ENCODE results near the gene SMIM23.

Gene SMIM23

GRCh38 chr5:171782332-171782966 lies 3.2 kb upstream of the SMIM23 start:
- Mint-ChIP-seq H3K4me1 (ENCODE audit: low read depth in 2 of 2) (no peaks in the 10 kb centered on the region), H3K36me3 (ENCODE audit: insufficient read depth) (peaks cover 2% of the 10 kb centered on the region), H3K4me3 (no peak overlapping the region), H3K27me3 (peaks cover 59 to 63% of the 10 kb centered on the region in 2 donors), H3K27ac (no peak overlapping the region), H3K9me3 (peaks cover 0 to 3% of the 10 kb centered on the region in 2 donors)
- ATAC-seq (replicated peaks): no peak
- DNase-seq: no peak

GRCh38 chr5:171783051-171783450 lies 2.6 kb upstream of the SMIM23 start:
- peaks cover 0 to 3% of the 10 kb centered on the region in 2 donors for H3K9me3 Mint-ChIP-seq
- H3K4me3 Mint-ChIP-seq: no peak overlapping the region
- H3K36me3 Mint-ChIP-seq (ENCODE audit: insufficient read depth): peaks cover 2% of the 10 kb centered on the region
- ATAC-seq (replicated peaks) (no peak), DNase-seq (no peak)
- H3K4me1 Mint-ChIP-seq (ENCODE audit: low read depth in 2 of 2): no peaks in the 10 kb centered on the region
- peaks cover 59 to 60% of the 10 kb centered on the region in 2 donors for H3K27me3 Mint-ChIP-seq
- no peak overlapping the region for H3K27ac Mint-ChIP-seq

GRCh38 chr5:171789353-171789752 lies 3.7 kb downstream of the SMIM23 start:
- DNase-seq (no peak), ATAC-seq (replicated peaks) (no peak)
- H3K9me3 Mint-ChIP-seq: no peaks in the 10 kb centered on the region
- H3K27me3 Mint-ChIP-seq: peaks cover 44 to 60% of the 10 kb centered on the region in 2 donors
- no peak overlapping the region for H3K27ac Mint-ChIP-seq
- no peak overlapping the region for H3K4me3 Mint-ChIP-seq
- H3K36me3 Mint-ChIP-seq (ENCODE audit: insufficient read depth): peaks cover 4% of the 10 kb centered on the region
- no peaks in the 10 kb centered on the region for H3K4me1 Mint-ChIP-seq (ENCODE audit: low read depth in 2 of 2)

GRCh38 chr5:171790408-171790807 lies 4.8 kb downstream of the SMIM23 start:
- H3K4me1 Mint-ChIP-seq (ENCODE audit: low read depth in 2 of 2): no peaks in the 10 kb centered on the region
- ATAC-seq (replicated peaks): no peak

GRCh38 chr5:171794470-171794960 lies 8.9 kb downstream of the SMIM23 start:
- DNase-seq (no peak), ATAC-seq (replicated peaks) (no peak)
- H3K36me3 Mint-ChIP-seq (ENCODE audit: insufficient read depth): peaks cover 4% of the 10 kb centered on the region
- H3K27ac Mint-ChIP-seq: no peak overlapping the region
- no peaks in the 10 kb centered on the region for H3K4me1 Mint-ChIP-seq (ENCODE audit: low read depth in 2 of 2)
- H3K9me3 Mint-ChIP-seq: no peaks in the 10 kb centered on the region
- H3K4me3 Mint-ChIP-seq: no peak overlapping the region
- peaks cover 44 to 64% of the 10 kb centered on the region in 2 donors for H3K27me3 Mint-ChIP-seq

More at GRCh38 chr5:171790408-171790807, 4.8 kb downstream of the SMIM23 start:
- DNase-seq: no peak
- no peak overlapping the region for H3K27ac Mint-ChIP-seq
- H3K9me3 Mint-ChIP-seq: no peaks in the 10 kb centered on the region
- H3K4me3 Mint-ChIP-seq: no peak overlapping the region
- H3K27me3 Mint-ChIP-seq: peaks cover 45 to 56% of the 10 kb centered on the region in 2 donors
- H3K36me3 Mint-ChIP-seq (ENCODE audit: insufficient read depth): peaks cover 4% of the 10 kb centered on the region

GRCh38 chr5:171795381-171795780 lies 9.8 kb downstream of the SMIM23 start:
- Mint-ChIP-seq H3K4me1 (ENCODE audit: low read depth in 2 of 2) (no peaks in the 10 kb centered on the region), H3K36me3 (ENCODE audit: insufficient read depth) (peaks cover 4% of the 10 kb centered on the region), H3K9me3 (no peaks in the 10 kb centered on the region), H3K27ac (peak overlapping the region in 1 of 2 donors; percentile 26), H3K27me3 (peaks cover 36 to 58% of the 10 kb centered on the region in 2 donors), H3K4me3 (no peak overlapping the region)
- DNase-seq: no peak
- no peak for ATAC-seq (replicated peaks)

- DNase-seq: no peak
- no peak overlapping the region for H3K4me3 Mint-ChIP-seq
- no peaks in the 10 kb centered on the region for H3K9me3 Mint-ChIP-seq
- no peak for ATAC-seq (replicated peaks)
- H3K27me3 Mint-ChIP-seq: peaks cover 25 to 48% of the 10 kb centered on the region in 2 donors
- H3K4me1 Mint-ChIP-seq (ENCODE audit: low read depth in 2 of 2): no peaks in the 10 kb centered on the region
- no peak overlapping the region for H3K27ac Mint-ChIP-seq
- H3K36me3 Mint-ChIP-seq (ENCODE audit: insufficient read depth): peaks cover 4% of the 10 kb centered on the region
These were observed 10.8 kb downstream of the SMIM23 start for GRCh38 chr5:171796436-171796835.

GRCh38 chr5:171797543-171797942 lies 11.9 kb downstream of the SMIM23 start:
- no peak for DNase-seq
- no peaks in the 10 kb centered on the region for H3K36me3 Mint-ChIP-seq (ENCODE audit: insufficient read depth)
- H3K4me3 Mint-ChIP-seq: no peak overlapping the region
- no peak overlapping the region for H3K27ac Mint-ChIP-seq
- no peaks in the 10 kb centered on the region for H3K4me1 Mint-ChIP-seq (ENCODE audit: low read depth in 2 of 2)
- peaks cover 24 to 48% of the 10 kb centered on the region in 2 donors for H3K27me3 Mint-ChIP-seq
- no peaks in the 10 kb centered on the region for H3K9me3 Mint-ChIP-seq
- no peak for ATAC-seq (replicated peaks)

GRCh38 chr5:171798418-171798817 lies 12.8 kb downstream of the SMIM23 start:
- ATAC-seq (replicated peaks) (no peak), DNase-seq (no peak)
- Mint-ChIP-seq H3K36me3 (ENCODE audit: insufficient read depth) (no peaks in the 10 kb centered on the region), H3K27ac (no peak overlapping the region), H3K4me1 (ENCODE audit: low read depth in 2 of 2) (no peaks in the 10 kb centered on the region), H3K27me3 (peaks cover 18 to 47% of the 10 kb centered on the region in 2 donors), H3K9me3 (no peaks in the 10 kb centered on the region), H3K4me3 (no peak overlapping the region)

GRCh38 chr5:171801839-171802238 lies 16.2 kb downstream of the SMIM23 start:
- H3K4me3 Mint-ChIP-seq: no peak overlapping the region
- no peak for ATAC-seq (replicated peaks)
- no peaks in the 10 kb centered on the region for H3K9me3 Mint-ChIP-seq
- H3K27me3 Mint-ChIP-seq: peaks cover 16 to 61% of the 10 kb centered on the region in 2 donors
- no peaks in the 10 kb centered on the region for H3K4me1 Mint-ChIP-seq (ENCODE audit: low read depth in 2 of 2)
- H3K36me3 Mint-ChIP-seq (ENCODE audit: insufficient read depth): no peaks in the 10 kb centered on the region
- DNase-seq: no peak
- no peak overlapping the region for H3K27ac Mint-ChIP-seq

GRCh38 chr5:171805746-171806145 lies 20.1 kb downstream of the SMIM23 start:
- ATAC-seq (replicated peaks): no peak

GRCh38 chr5:171806976-171807747 lies 21.5 kb downstream of the SMIM23 start:
- Mint-ChIP-seq H3K27ac (no peak overlapping the region), H3K27me3 (peaks cover 34 to 70% of the 10 kb centered on the region in 2 donors), H3K36me3 (ENCODE audit: insufficient read depth) (no peaks in the 10 kb centered on the region), H3K4me1 (ENCODE audit: low read depth in 2 of 2) (no peaks in the 10 kb centered on the region), H3K4me3 (no peak overlapping the region), H3K9me3 (peaks cover 0 to 3% of the 10 kb centered on the region in 2 donors)
- DNase-seq (no peak), ATAC-seq (replicated peaks) (no peak)

More at GRCh38 chr5:171805746-171806145, 20.1 kb downstream of the SMIM23 start:
- Mint-ChIP-seq H3K27me3 (peaks cover 34 to 72% of the 10 kb centered on the region in 2 donors), H3K36me3 (ENCODE audit: insufficient read depth) (no peaks in the 10 kb centered on the region), H3K9me3 (peaks cover 0 to under 1% of the 10 kb centered on the region in 2 donors), H3K4me3 (no peak overlapping the region), H3K4me1 (ENCODE audit: low read depth in 2 of 2) (no peaks in the 10 kb centered on the region), H3K27ac (no peak overlapping the region)
- no peak for DNase-seq

GRCh38 chr5:171808453-171808852 lies 22.8 kb downstream of the SMIM23 start:
- Mint-ChIP-seq H3K4me3 (no peak overlapping the region), H3K4me1 (ENCODE audit: low read depth in 2 of 2) (no peaks in the 10 kb centered on the region), H3K36me3 (ENCODE audit: insufficient read depth) (no peaks in the 10 kb centered on the region), H3K27ac (no peak overlapping the region), H3K27me3 (peaks cover 34 to 71% of the 10 kb centered on the region in 2 donors), H3K9me3 (peaks cover 0 to 3% of the 10 kb centered on the region in 2 donors)
- DNase-seq (no peak), ATAC-seq (replicated peaks) (no peak)

- no peaks in the 10 kb centered on the region for H3K4me1 Mint-ChIP-seq (ENCODE audit: low read depth in 2 of 2)
- H3K27ac Mint-ChIP-seq: no peak overlapping the region
- H3K36me3 Mint-ChIP-seq (ENCODE audit: insufficient read depth): no peaks in the 10 kb centered on the region
- H3K4me3 Mint-ChIP-seq: no peak overlapping the region
- DNase-seq (no peak), ATAC-seq (replicated peaks) (no peak)
- peaks cover 0 to 3% of the 10 kb centered on the region in 2 donors for H3K9me3 Mint-ChIP-seq
- peaks cover 34 to 66% of the 10 kb centered on the region in 2 donors for H3K27me3 Mint-ChIP-seq
These were observed 23.3 kb downstream of the SMIM23 start for GRCh38 chr5:171808951-171809350.

Data from effector memory CD8-positive, alpha-beta T cell (primary cell).